GM23338 (cell line): ENCODE data around the gene COX7B2.

Experiments
- EZH2 ChIP-seq: fragments of 200-600 bp; sonication (generic); IDR thresholded peaks from one replicate; pipeline ENCODE4 v1.8.0; 2017; ENCODE audit warnings: antibody characterized with exemption, mild to moderate bottlenecking, low read depth; ENCODE audit not compliant: unreplicated experiment
- JUNB ChIP-seq: IDR thresholded peaks from one replicate; pipeline ENCODE4 v1.6.1; 2016; ENCODE audit warnings: antibody characterized with exemption; ENCODE audit not compliant: unreplicated experiment
- NANOG ChIP-seq: IDR thresholded peaks from 2 replicates; pipeline ENCODE4 v1.6.1; 2016; ENCODE audit warnings: antibody characterized with exemption, borderline replicate concordance
- REST ChIP-seq: IDR thresholded peaks from one replicate; pipeline ENCODE4 v1.6.1; 2018; ENCODE audit warnings: antibody characterized with exemption; ENCODE audit not compliant: unreplicated experiment
- TF ChIP-seq, protein P1 (sequence below), 2 experiments: fragments of 200-600 bp in 1 of 2; sonication (generic) in 1 of 2; conservative IDR thresholded peaks; 2 replicates each; pipeline versions ENCODE4 v1.5.1 to v1.6.1; 2016 to 2017; ENCODE audit warnings: antibody characterized with exemption in 2 of 2, low read depth in 2 of 2, mild to moderate bottlenecking in 2 of 2, moderate library complexity in 1 of 2

DNA sequence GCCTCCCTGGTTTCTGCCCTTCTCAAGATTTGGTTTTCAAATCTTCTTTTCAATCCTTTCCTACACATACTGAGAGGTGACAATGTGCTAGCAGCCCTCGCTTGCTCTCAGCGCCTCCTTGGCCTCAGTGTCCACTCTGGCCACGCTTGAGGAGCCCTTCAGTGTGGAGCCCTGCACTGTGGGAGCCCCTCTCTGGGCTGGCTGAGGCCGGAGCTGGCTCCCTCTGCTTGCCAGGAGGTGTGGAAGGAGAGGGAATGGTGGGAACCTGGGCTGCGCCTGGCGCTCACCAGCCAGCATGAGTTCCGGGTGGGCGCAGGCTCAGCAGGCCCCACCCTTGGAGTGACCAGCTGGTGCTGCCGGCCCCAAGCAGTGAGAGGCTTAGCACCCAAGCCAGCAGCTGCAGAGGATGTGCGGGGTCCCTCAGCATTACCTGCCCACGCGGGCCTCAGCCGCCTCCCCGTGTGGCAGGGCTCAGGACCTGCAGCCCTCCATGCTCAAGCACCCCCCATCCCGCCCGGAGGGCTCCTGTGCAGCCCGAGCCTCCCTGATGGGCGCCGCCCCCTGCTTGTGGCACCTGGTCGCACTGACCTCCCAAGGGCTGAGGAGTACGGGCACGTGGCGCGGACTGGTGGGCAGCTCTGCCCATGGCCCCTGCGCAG, 127.5 kb downstream of the COX7B2 start:
- TF ChIP-seq, protein P1, sequence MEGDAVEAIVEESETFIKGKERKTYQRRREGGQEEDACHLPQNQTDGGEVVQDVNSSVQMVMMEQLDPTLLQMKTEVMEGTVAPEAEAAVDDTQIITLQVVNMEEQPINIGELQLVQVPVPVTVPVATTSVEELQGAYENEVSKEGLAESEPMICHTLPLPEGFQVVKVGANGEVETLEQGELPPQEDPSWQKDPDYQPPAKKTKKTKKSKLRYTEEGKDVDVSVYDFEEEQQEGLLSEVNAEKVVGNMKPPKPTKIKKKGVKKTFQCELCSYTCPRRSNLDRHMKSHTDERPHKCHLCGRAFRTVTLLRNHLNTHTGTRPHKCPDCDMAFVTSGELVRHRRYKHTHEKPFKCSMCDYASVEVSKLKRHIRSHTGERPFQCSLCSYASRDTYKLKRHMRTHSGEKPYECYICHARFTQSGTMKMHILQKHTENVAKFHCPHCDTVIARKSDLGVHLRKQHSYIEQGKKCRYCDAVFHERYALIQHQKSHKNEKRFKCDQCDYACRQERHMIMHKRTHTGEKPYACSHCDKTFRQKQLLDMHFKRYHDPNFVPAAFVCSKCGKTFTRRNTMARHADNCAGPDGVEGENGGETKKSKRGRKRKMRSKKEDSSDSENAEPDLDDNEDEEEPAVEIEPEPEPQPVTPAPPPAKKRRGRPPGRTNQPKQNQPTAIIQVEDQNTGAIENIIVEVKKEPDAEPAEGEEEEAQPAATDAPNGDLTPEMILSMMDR (conservative IDR thresholded peaks at IDR 0.05; ENCODE audit: low read depth in 2 of 2) = no peak
- TF ChIP-seq NANOG = no peak
- TF ChIP-seq JUNB = no peak
- no peak for TF ChIP-seq REST
- TF ChIP-seq EZH2 = no peak
